OCI-LY1 (cell line): ENCODE results near the gene ACSL4.

ENCODE experiments used
- H2AFZ ChIP-seq: fragments of 200-600 bp; sonication (generic), shearing (Covaris generic); 2 replicates; pipeline ENCODE4 v1.6.0; 2014; ENCODE audit warnings: antibody characterized with exemption, mild to moderate bottlenecking, low read length
- H3F3A ChIP-seq: fragments of 200-600 bp; sonication (generic), shearing (Covaris generic); 2 replicates; pipeline ENCODE4 v1.6.0; 2014; ENCODE audit warnings: mild to moderate bottlenecking, antibody characterized with exemption, low read length, moderate library complexity; ENCODE audit not compliant: insufficient read depth
- H3K27ac ChIP-seq: fragments of 200-600 bp; sonication (generic); 2 replicates; pipeline ENCODE4 v1.5.1; 2014; ENCODE audit warnings: low read length, mixed run types, mild to moderate bottlenecking, low read depth; ENCODE audit not compliant: poor library complexity, severe bottlenecking
- H3K27me3 ChIP-seq: fragments of 200-600 bp; sonication (generic); 2 replicates; pipeline ENCODE4 v1.6.0; 2014; ENCODE audit warnings: antibody characterized with exemption, mild to moderate bottlenecking, low read length, moderate library complexity; ENCODE audit not compliant: insufficient read depth
- H3K36me3 ChIP-seq: fragments of 200-600 bp; sonication (generic); 2 replicates; pipeline ENCODE4 v1.6.1; 2014; ENCODE audit warnings: mild to moderate bottlenecking, antibody characterized with exemption, low read length, moderate library complexity, mixed read lengths; ENCODE audit not compliant: insufficient read depth
- H3K4me1 ChIP-seq: fragments of 200-600 bp; sonication (generic); 2 replicates; pipeline ENCODE4 v1.5.1; 2014; ENCODE audit warnings: mild to moderate bottlenecking, low read length, moderate library complexity; ENCODE audit not compliant: insufficient read depth, severe bottlenecking
- H3K4me2 ChIP-seq: fragments of 200-600 bp; sonication (generic), shearing (Covaris generic); 2 replicates; pipeline ENCODE4 v1.6.1; 2014; ENCODE audit warnings: low read length
- H3K4me3 ChIP-seq: fragments of 200-600 bp; sonication (generic); 2 replicates; pipeline ENCODE4 v1.5.1; 2014; ENCODE audit warnings: low read length, low read depth, mild to moderate bottlenecking, mixed read lengths; ENCODE audit not compliant: poor library complexity, severe bottlenecking
- H3K79me2 ChIP-seq: fragments of 200-600 bp; shearing (Covaris generic); 2 replicates; pipeline ENCODE4 v1.6.1; 2016; ENCODE audit warnings: mixed run types, low read length, mixed read lengths; ENCODE audit not compliant: insufficient read depth
- H3K9ac ChIP-seq: fragments of 200-600 bp; sonication (generic), shearing (Covaris generic); 2 replicates; pipeline ENCODE4 v1.6.1; 2014; ENCODE audit warnings: mild to moderate bottlenecking, low read length, mixed read lengths
- H3K9me2 ChIP-seq: fragments of 200-600 bp; sonication (generic), shearing (Covaris generic); 2 replicates; pipeline ENCODE4 v1.6.1; 2014; ENCODE audit warnings: low read depth, mild to moderate bottlenecking, low read length, mixed read lengths
- H3K9me3 ChIP-seq: fragments of 200-600 bp; shearing (Covaris generic); 2 replicates; pipeline ENCODE4 v1.6.1; 2014; ENCODE audit warnings: low read length, mixed read lengths
- H4K20me1 ChIP-seq: fragments of 200-600 bp; sonication (generic), shearing (Covaris generic); 2 replicates; pipeline ENCODE4 v1.6.0; 2016; ENCODE audit warnings: mild to moderate bottlenecking, low read length; ENCODE audit not compliant: insufficient read depth
- CTCF ChIP-seq: fragments of 200-600 bp; sonication (generic), shearing (Covaris generic); IDR thresholded peaks from 2 replicates; pipeline ENCODE4 v1.5.1; 2017; ENCODE audit warnings: mild to moderate bottlenecking, antibody characterized with exemption, low read length, moderate library complexity, mixed read lengths
- EZH2 ChIP-seq: fragments of 200-600 bp; sonication (generic), shearing (Covaris generic); IDR thresholded peaks from 2 replicates; pipeline ENCODE4 v1.8.0; 2017; ENCODE audit warnings: borderline replicate concordance, mixed run types, mild to moderate bottlenecking, antibody characterized with exemption, low read length, moderate library complexity, mixed read lengths

The ACSL4 gene

GRCh38 chrX:109624641-109625616 is 108.1 kb downstream of the ACSL4 start, which contains the start of gene KCNE5:
TSS of gene KCNE5 (minus strand) at chrX:109625172. CDS start at chrX:109625020, 152 bp downstream.
- Histone ChIP-seq H2AFZ (no peak within 1 kb of the TSS), H3K9me3 (no peaks in the 10 kb centered on the region), H3K4me3 (no peak within 1 kb of the TSS), H3K79me2 (no peaks in the 10 kb centered on the region), H4K20me1 (no peaks in the 10 kb centered on the region), H3K4me1 (no peaks in the 10 kb centered on the region), H3K36me3 (no peaks in the 10 kb centered on the region), H3K9me2 (no peaks in the 10 kb centered on the region), H3K27me3 (no peaks in the 10 kb centered on the region), H3K4me2 (no peak within 1 kb of the TSS), H3F3A (no peaks in the 10 kb centered on the region), H3K27ac (no peak within 1 kb of the TSS), H3K9ac (no peak within 1 kb of the TSS)
- no peak for TF ChIP-seq EZH2
- no peak for TF ChIP-seq CTCF

- Histone ChIP-seq H3K9me2 (no peaks in the 10 kb centered on the region), H3K4me3 (no peak overlapping the region), H3K9ac (no peak overlapping the region), H3K4me1 (no peaks in the 10 kb centered on the region), H3K79me2 (no peaks in the 10 kb centered on the region), H3K9me3 (no peaks in the 10 kb centered on the region), H3K4me2 (no peak overlapping the region), H3K27me3 (no peaks in the 10 kb centered on the region), H4K20me1 (no peaks in the 10 kb centered on the region), H3F3A (no peaks in the 10 kb centered on the region), H2AFZ (no peak overlapping the region), H3K27ac (no peak overlapping the region), H3K36me3 (no peaks in the 10 kb centered on the region)
- no peak for TF ChIP-seq CTCF
- TF ChIP-seq EZH2, result no peak
These were observed 109.1 kb downstream of the ACSL4 start for GRCh38 chrX:109623997-109624396.

GRCh38 chrX:109622270-109622669 is 110.8 kb downstream of the ACSL4 start:
- Histone ChIP-seq H4K20me1 (no peaks in the 10 kb centered on the region), H3K4me2 (no peak overlapping the region), H3K36me3 (no peaks in the 10 kb centered on the region), H3K27ac (no peak overlapping the region), H3K9me2 (no peaks in the 10 kb centered on the region), H3K4me3 (no peak overlapping the region), H3K9ac (no peak overlapping the region), H3K79me2 (no peaks in the 10 kb centered on the region), H2AFZ (no peak overlapping the region), H3K4me1 (no peaks in the 10 kb centered on the region), H3K27me3 (no peaks in the 10 kb centered on the region), H3K9me3 (no peaks in the 10 kb centered on the region), H3F3A (no peaks in the 10 kb centered on the region)
- TF ChIP-seq CTCF (no peak), EZH2 (no peak)
